NCI-H526 treated with DMSO at 0.1 percent for 48 hours (cell line): Measurements from ENCODE around the gene MBD3.
"Not testable (repeated sequence)": the region's sequence is repeated elsewhere in the genome, so short reads cannot be mapped to it uniquely, and the experiment has no call there.

Experiments used
- DNase-seq: peaks from one replicate; lab custom pipeline; 2025; lab: John Stamatoyannopoulos, UW

MBD3 gene

DNA sequence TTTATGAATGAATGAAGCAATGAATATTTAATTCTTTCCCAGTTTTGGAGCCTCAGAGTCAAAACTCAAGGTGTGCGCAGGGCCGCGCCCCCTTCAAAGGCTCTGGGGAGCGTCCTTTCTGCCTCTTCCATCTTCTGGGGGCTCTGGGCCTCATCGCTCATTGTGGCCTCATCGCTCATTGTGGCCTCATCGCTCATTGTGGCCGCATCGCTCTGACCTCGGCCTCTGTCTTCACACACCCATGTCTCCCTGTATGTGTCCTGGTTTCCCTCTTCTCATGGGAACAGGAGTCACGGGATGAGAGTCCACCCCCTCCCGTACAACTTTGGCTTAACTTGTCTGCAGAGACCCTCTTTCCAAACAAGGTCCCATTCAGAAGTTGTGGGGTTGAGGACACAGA, 21.3 kb downstream of the MBD3 start:
- no peak for DNase-seq

- DNase-seq = no peak
These were observed 21.8 kb downstream of the MBD3 start for GRCh38 chr19:1570836-1571235.

DNA sequence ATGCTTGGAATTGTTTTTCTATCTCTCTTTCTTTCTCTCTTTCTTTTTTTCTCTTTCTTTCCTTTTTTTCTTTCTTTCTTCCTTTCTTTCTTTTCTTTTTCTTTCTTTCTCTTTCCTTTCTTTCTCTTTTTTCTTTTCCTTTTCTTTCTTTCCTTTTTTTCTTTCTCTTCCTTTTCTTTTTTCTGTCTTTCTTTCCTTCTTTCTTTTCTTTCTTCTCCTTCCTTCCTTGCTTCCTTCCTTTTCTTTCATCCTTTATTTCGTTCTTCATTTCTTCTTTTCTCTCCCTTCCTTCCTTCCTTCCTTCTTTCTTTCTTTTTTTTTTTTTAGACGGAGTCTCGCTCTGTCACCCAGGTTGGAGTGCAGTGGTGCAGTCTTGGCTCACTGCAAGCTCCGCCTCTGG, 22.7 kb downstream of the MBD3 start:
- no peak for DNase-seq

- peak; percentile 9 for DNase-seq
These were observed 24.2 kb downstream of the MBD3 start, which contains the start of gene MEX3D for GRCh38 chr19:1568320-1569019. TSS of gene MEX3D (minus strand) at chr19:1568325. CDS start at chr19:1568058, 267 bp downstream.

- DNase-seq = no peak
These were observed 24.8 kb downstream of the MBD3 start for GRCh38 chr19:1567848-1568227.

DNA sequence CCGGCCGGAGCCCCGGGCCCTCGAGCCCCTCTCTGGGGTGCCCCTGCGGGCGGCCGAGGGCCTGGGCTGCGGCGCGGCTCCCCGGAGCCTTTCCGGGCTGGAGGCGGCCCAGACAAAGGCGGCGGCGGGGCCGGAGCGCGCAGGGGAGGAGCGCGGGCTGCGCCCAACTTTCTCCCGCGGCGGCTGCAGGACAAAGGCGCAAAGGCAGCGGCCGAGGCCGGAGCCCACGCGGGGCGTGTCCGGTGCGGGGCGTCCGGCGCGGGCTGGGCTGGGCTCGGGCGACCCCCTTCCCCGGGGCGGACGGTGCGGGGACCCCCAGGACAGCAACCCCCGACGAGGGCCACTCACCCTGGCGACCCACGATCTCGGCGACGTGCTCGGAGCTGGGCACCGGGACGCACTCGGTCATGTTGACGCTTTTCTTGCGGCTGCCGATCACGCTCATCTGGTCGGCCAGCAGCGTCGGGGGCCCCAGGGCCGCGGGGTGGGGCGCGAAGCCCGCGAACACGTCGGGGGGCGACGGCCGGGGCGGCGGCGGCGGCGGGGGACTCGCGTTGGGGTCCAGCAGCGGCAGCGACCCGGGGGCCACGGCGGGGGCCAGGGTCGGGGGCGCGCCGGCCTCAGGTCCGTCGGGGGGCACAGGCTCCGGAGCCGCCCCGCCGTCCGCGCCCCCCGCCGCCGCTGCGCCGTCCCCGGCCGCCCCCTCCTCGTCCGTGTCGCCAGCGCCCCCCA, 25.4 kb downstream of the MBD3 start:
- no peak for DNase-seq

DNA sequence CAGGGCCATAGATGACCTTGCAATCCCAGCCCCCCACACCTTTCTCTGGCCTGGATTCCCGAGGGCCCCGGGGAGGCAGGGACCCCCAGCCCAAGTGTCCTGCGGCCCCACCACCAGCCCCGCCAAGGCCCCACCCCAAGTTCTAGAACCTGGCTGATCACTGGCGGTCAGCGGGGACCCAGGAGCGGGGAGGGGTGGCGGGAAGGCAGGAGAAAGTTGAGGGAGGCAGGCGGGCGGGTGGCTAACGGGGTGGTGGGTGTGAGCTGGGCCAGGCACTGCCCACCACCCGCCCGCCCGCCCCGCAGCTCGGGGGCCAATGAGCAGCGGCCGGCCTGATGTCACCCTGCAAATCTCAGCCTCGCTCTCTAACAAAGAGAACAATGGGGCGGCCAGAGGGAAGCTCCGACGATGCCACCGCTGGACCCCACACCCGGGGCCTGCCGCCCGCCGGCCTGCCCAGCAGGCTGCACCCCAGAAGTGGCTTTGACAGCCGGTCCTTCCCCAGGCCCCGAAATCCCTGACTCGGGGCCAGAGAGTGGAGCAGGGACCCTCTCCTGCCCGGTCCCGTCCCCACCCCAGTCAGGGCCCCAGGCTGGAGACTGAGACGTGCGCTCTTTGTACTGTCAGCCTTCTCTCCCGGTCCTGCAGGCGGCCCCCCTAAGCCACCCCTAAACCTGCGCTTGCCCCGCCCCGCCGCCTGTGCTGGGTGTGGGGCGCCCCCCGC, 26.1 kb downstream of the MBD3 start:
- no peak for DNase-seq

DNA sequence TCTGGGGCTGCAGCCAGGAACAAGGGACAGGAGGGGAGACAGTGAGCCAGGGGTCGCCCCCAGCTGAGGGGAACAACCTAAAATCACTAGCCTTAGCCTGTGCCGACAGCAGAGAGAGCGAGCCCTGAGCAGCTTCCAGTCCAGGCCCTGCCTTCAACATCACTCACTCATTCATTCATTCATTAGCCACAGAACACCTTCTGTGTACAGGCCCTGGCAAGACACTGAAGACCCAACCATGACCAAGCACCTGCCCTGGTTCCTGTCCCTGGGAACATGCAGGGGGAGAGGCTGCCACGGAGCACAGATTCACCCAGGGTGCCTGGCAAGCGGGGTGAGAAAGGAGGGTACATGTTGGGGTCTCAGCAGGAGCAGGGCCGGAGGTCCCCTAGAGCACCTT, 29.4 kb downstream of the MBD3 start:
- DNase-seq = no peak

DNA sequence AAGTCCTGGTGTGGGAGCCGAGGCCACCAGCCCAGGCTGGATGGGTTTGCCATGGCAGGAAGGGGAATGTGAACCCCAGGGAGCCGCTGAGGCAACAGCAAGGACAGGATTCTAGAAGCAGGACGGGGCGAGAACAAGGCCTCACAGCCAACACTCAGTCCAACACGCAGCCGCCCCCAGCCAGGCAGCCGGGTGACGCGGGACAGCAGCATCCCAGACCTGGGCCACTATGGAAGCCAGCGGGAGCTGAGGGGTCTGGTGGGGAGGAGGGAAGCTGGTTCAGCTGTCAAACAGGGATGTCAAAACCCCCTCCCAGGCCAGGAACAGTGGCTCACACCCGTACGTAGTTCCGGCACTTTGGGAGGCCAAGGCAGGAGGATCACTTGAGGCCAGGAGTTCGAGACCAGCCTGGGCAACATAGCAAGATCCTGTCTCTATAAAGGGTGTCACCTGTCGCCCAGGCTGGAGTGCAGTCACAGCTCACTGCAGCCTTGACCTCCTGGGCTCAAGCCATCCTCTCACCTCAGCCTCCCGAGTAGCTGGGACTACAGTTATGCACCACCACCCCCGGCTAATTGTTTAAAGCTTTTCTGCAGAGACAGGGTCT, 31.3 kb downstream of the MBD3 start:
- DNase-seq = no peak

- DNase-seq = no peak
These were observed 32.3 kb downstream of the MBD3 start for GRCh38 chr19:1560286-1560882.

DNA sequence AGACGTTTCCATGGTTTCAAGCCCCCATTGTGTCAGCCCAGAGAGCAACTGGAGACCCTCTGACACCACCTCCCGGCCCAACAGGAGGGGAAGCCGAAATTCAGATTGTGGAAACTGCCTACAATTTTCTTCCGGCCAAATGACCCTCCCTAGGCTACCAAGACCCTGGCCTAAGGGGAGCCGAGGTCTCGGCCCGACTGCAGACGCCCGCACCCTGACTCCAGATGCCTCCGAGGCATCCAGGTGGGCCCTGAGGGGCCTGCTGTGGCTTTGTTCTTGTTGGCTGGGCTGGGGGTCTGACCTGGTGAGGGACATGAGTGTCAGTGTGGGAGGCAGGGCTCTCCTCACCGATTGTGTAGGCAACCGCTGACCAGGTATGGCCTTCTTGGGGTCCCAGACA, 34.1 kb downstream of the MBD3 start:
- DNase-seq = no peak

DNA sequence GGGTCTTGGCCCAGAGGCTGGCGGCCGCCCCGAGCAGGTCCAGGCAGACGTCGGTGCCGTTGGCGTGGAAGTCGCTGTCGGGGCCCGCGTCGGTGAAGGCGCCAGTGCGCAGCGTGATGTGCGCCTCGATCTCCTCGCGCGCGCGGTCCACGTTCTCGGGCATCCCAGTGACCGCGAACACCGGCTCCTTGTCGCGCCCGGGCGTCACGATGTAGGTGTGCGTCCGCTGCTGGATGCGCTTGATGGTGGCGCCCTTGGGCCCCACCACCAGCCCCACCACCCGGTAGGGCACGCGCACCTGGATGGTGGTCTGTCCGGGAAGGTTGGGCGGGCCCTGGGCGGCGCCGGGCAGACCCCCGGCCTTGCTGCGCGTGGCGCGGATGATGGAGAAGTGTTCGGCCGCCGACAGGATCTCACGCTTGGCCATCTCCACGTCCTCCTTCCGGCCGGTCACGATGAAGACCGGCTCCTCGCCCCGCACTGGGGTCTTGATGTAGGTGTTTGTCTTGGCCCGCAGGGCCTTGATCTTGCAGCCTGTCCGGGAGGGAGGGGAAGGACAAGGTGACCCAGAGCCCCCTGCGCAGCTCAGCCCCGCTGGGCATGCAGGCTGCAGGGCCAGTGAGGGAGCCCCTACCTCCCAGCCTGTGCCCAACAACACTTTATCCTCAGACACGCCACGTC, 36.1 kb downstream of the MBD3 start:
- no peak for DNase-seq

DNA sequence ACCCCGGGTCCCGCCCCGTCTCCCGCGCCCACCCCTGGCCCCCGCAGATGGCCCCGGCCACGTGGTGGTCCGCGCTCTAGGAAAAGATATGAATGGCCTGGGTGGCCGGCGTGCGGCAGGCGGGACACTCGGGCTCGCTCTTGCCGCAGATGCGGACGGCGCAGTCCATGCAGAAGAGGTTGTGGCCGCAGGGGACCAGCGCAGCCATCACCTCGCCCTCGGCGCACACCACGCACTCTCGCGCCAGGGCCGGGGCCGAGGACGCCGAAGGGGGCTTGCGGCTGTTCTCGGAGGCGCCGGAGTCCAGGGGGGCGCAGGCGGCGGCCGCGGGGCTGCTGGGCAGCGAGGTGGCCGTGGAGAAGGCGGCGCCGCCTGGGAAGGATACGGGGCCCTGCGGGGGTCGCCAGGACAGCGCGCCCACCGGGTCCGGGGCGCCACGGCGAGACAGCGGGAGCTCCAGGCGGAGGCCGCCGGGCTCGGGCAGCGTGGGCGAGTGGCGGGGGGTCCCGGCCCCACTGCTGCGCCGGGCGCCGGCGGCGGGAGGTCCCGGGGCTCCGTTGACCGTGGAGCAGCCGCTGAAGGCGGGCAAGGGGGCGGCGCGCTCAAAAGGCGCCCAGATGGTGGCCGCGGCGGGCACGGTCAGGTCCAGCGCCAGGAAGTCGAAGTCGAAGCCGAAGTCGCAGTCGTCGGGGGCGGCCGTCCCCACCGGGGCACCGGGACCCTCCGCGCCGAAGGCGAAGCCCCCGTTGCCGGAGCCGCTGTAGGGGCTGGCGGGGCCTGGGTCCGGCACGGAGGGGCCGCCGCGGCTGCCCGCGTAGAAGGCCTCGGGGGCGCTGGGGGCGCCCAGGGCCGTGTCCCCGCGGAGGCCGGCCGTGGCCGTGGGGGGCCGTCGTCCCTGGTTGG, 36.9 kb downstream of the MBD3 start:
- no peak for DNase-seq

- no peak for DNase-seq
These were observed 37.7 kb downstream of the MBD3 start for GRCh38 chr19:1554968-1555367.

- DNase-seq = no peak
These were observed 39.2 kb downstream of the MBD3 start for GRCh38 chr19:1553415-1553814.

GRCh38 chr19:1551068-1552040, 41.3 kb downstream of the MBD3 start:
- no peak for DNase-seq

- no peak for DNase-seq
These were observed 43.2 kb downstream of the MBD3 start for GRCh38 chr19:1549332-1549945.

- DNase-seq = no peak
These were observed 52.2 kb downstream of the MBD3 start for GRCh38 chr19:1540365-1540925.

GRCh38 chr19:1539749-1540148, 52.9 kb downstream of the MBD3 start:
- not testable (repeated sequence) for DNase-seq
